Heart left ventricle (tissue), 16 donors: ENCODE results near the gene GNRH2. TPM values are rescaled to one million over a fixed set of nuclear protein-coding genes. Genes with fewer than 3 reads are reported as not detected.
"Not testable (repeated sequence)": the region's sequence is repeated elsewhere in the genome, so short reads cannot be mapped to it uniquely, and the experiment has no call there.

Experiments
- ATAC-seq, 4 donors: fragments of 200-7000 bp; cut with Tn5 transposase; one replicate each; pipeline ENCODE4 v1.9.1; 2020 to 2022; ENCODE audit warnings: moderate library complexity in 4 of 4, mild to moderate bottlenecking in 3 of 4, moderate number of reproducible peaks in 1 of 4
- DNase-seq, 5 donors: peaks; one replicate each; pipeline ENCODE4 v3.0.0-alpha.2; 2020
- H3K27ac ChIP-seq, 12 donors: fragments of 200-600 bp; sonication (generic) in 4 of 12; one replicate each; pipeline versions ENCODE4 v1.5.0 to v1.8.0; 2016 to 2022; ENCODE audit warnings: mild to moderate bottlenecking in 2 of 12
- H3K27me3 ChIP-seq, 9 donors: fragments of 200-600 bp; sonication (generic) in 2 of 9; one replicate each; pipeline versions ENCODE4 v1.5.1 to v1.8.0; 2016 to 2022; ENCODE audit warnings: mild to moderate bottlenecking in 3 of 9
- H3K36me3 ChIP-seq, 9 donors: fragments of 200-600 bp; sonication (generic) in 2 of 9; one replicate each; pipeline versions ENCODE4 v1.5.0 to v1.8.0; 2018 to 2022; ENCODE audit warnings: mild to moderate bottlenecking in 2 of 9
- H3K4me1 ChIP-seq, 12 donors: fragments of 200-600 bp; sonication (generic) in 4 of 12; one replicate each; pipeline versions ENCODE4 v1.5.0 to v1.8.0; 2016 to 2022; ENCODE audit warnings: mild to moderate bottlenecking in 3 of 12
- H3K4me3 ChIP-seq, 12 donors: fragments of 200-600 bp; sonication (generic) in 4 of 12; one replicate each; pipeline versions ENCODE4 v1.5.0 to v1.8.0; 2017 to 2022; ENCODE audit warnings: mild to moderate bottlenecking in 9 of 12, moderate library complexity in 4 of 12
- H3K9me3 ChIP-seq, 12 donors: fragments of 200-600 bp; sonication (generic) in 4 of 12; one replicate each; pipeline versions ENCODE4 v1.5.0 to v1.8.0; 2016 to 2022; ENCODE audit warnings: mild to moderate bottlenecking in 1 of 12
- CTCF ChIP-seq, 12 donors: fragments of 200-600 bp; sonication (generic) in 4 of 12; IDR thresholded peaks; one replicate each; pipeline versions ENCODE4 v1.5.0 to v1.8.0; 2018 to 2022; ENCODE audit warnings: antibody characterized with exemption in 12 of 12, mild to moderate bottlenecking in 5 of 12
- POLR2A ChIP-seq, 2 donors: fragments of 450-650 bp; IDR thresholded peaks; one replicate each; pipeline ENCODE4 v1.6.1; 2017; ENCODE audit warnings: antibody characterized with exemption in 2 of 2, mild to moderate bottlenecking in 2 of 2, moderate library complexity in 2 of 2
- WGBS, 4 donors: extraction: QIAGEN DNeasy Blood & Tissue Kit in 2 of 4; methylation state at CpG; one replicate each; pipeline versions ENCODE4 v1.1.5 to v1.1.7; 2013 to 2018; 5-methylcytosine and 5-hydroxymethylcytosine counted together
- intact Hi-C, 10 donors: fragments of 100-400 bp; cut with DNase I; formaldehyde crosslinking; loops; one replicate each; pipeline versions ENCODE4 v1.11.1 to v1.14.2; 2022
- polyA plus RNA-seq, 2 donors: library from polyadenylated mRNA; stranded (reverse); fragments of 200-250 nt; gene quantifications; one replicate each; pipeline ENCODE4 v1.2.3, GENCODE V29; 2013
- total RNA-seq, 9 donors: library from RNA; depleted of rRNA in 2 of 9; stranded (reverse); fragments of >200 nt in 2 of 9; fragmentation: NEBNext Ultra II Directional in 3 of 9; extraction: Animal tissue kit (Norgen Biotek cat#: 25700) in 3 of 9; gene quantifications; one replicate each; pipeline versions ENCODE4 v1.1.0 to v1.2.4, GENCODE V29; 2016 to 2023
- donor health status: ischemic (EF 13 %, LVEDD 7.1; RV severe dilation, severe dysfunction).
- donor health status: healthy with polysubstance abuse.
- donor health status: DM: no; HTN: yes; CAD: no.
- donor health status: DM: no; HTN: no; CAD: no.
- donor health status: ischemic (EF 25% LVEDD 6.9; RV normal size, moderate dysfunction).
- donor health status: ischemic (EF 25% LVEDD 5.7; RV mildly dilated, moderate dysfunction).
- donor health status: healthy.
- donor health status: DM: yes; HTN: yes; CAD: no.
- donor health status: ischemic (EF 35%, LVEDD 5.7; RV mildly dilated, moderate dysfunction).
- donor health status: nonischemic (EF 11% LVEDD 7.7; RV severe dilation, severe dysfunction).
- donor health status: DM: yes; HTN: yes; CAD: no.
- donor health status: PGD.
- donor health status: ischemic (EF 29% LVEDD 5.4; RV normal size, mild dysfunction).
- donor health status: nonischemic (EF 23%, LVEDD 6.1; RV moderate dilation, normal function).

The GNRH2 gene
- total and polyA plus RNA-seq, 11 donors, result 0.48 TPM; not detected in 10

GRCh38 chr20:3051385-3052019 lies 8.1 kb downstream of the GNRH2 start:
- 74 to 81% (median 76%) methylated on average over 7 of the region's 7 CpGs for WGBS, 4 donors
- intact Hi-C loops, result loop anchor here in 9 of 10 donors (2.0 to 10.0 kb wide), 7 partner anchors 56 to 273 kb away; partner anchors contain the start of genes DDRGK1 (in 1 of the 9) and ITPA (in 1 of the 9)
- no peak for TF ChIP-seq CTCF (IDR thresholded peaks at IDR 0.05)
- no peak for TF ChIP-seq POLR2A (IDR thresholded peaks at IDR 0.05)

GRCh38 chr20:3059489-3059888 lies 16.1 kb downstream of the GNRH2 start:
- peak in 1 of 4 donors; percentile 31 for ATAC-seq
- no peak overlapping the region for H3K4me3 ChIP-seq
- WGBS, 4 donors, result 80 to 92% (median 88%) methylated on average over 2 to 3 of the region's 3 CpGs
- peaks cover 0 to 5% (median 0%) of the 10 kb centered on the region in 12 donors for H3K9me3 ChIP-seq
- DNase-seq, result no peak
- H3K27me3 ChIP-seq, result no peaks in the 10 kb centered on the region
- no peaks in the 10 kb centered on the region for H3K36me3 ChIP-seq
- intact Hi-C loops, result loop anchor here in 3 of 10 donors (10.0 kb wide), 3 partner anchors 145 to 265 kb away; partner anchors contain the start of genes DDRGK1 (in 1 of the 3) and ITPA (in 1 of the 3)
- TF ChIP-seq CTCF (IDR thresholded peaks at IDR 0.05), result no peak
- H3K4me1 ChIP-seq, result no peaks in the 10 kb centered on the region
- H3K27ac ChIP-seq, result no peak overlapping the region

More at GRCh38 chr20:3051385-3052019, 8.1 kb downstream of the GNRH2 start:
- H3K27me3 ChIP-seq, result no peaks in the 10 kb centered on the region
- DNase-seq (no peak), ATAC-seq (no peak)
- no peaks in the 10 kb centered on the region for H3K9me3 ChIP-seq
- no peak overlapping the region for H3K4me3 ChIP-seq
- H3K36me3 ChIP-seq, result peaks cover 0 to 34% (median 25%) of the 10 kb centered on the region in 9 donors
- no peak overlapping the region for H3K27ac ChIP-seq
- peaks cover 0 to 17% (median 11%) of the 10 kb centered on the region in 12 donors for H3K4me1 ChIP-seq

- H3K4me1 ChIP-seq, H3K27ac ChIP-seq, H3K9me3 ChIP-seq, H3K27me3 ChIP-seq, ATAC-seq, H3K36me3 ChIP-seq, DNase-seq, intact Hi-C loops, H3K4me3 ChIP-seq: not testable (repeated sequence)
- 84 to 96% (median 88%) methylated on average over 6 of the region's 6 CpGs for WGBS, 4 donors
Measured at GRCh38 chr20:3064119-3064518, 20.7 kb downstream of the GNRH2 start.

GRCh38 chr20:3067139-3068014 lies 24.0 kb downstream of the GNRH2 start:
- peaks cover 0 to 10% (median 5%) of the 10 kb centered on the region in 12 donors for H3K4me1 ChIP-seq
- intact Hi-C loops, result loop anchor here in 2 of 10 donors (5.0 kb wide), 1 partner anchor 45 kb away; no protein-coding TSS in a partner anchor
- H3K4me3 ChIP-seq, result no peak overlapping the region
- peaks cover 0 to 16% (median 13%) of the 10 kb centered on the region in 9 donors for H3K27me3 ChIP-seq
- ATAC-seq (no peak), DNase-seq (no peak)
- TF ChIP-seq POLR2A (IDR thresholded peaks at IDR 0.05) (no peak), CTCF (IDR thresholded peaks at IDR 0.05) (no peak)
- no peaks in the 10 kb centered on the region for H3K9me3 ChIP-seq
- no peaks in the 10 kb centered on the region for H3K36me3 ChIP-seq
- WGBS, 4 donors, result 85 to 89% (median 88%) methylated on average over 23 of the region's 23 CpGs
- no peak overlapping the region for H3K27ac ChIP-seq
